K562 (cell line): ENCODE results near the gene ACSS1.

Experiments used
- BHLHE40 ChIP-seq: IDR thresholded peaks from 2 replicates; pipeline ENCODE4 v1.6.1; 2011; ENCODE audit warnings: low read length, improper control_type of control experiment
- CBX2 ChIP-seq: fragments of 200-600 bp; sonication (generic); IDR thresholded peaks from one replicate; pipeline ENCODE4 v1.6.1; 2012; ENCODE audit warnings: mild to moderate bottlenecking, low read length, inconsistent platforms; ENCODE audit not compliant: insufficient read depth, poor library complexity, severe bottlenecking
- EZH2 ChIP-seq: IDR thresholded peaks from 2 replicates; pipeline ENCODE4 v1.6.1; 2012; ENCODE audit warnings: low read depth, mild to moderate bottlenecking, inconsistent platforms, low read length, borderline replicate concordance
- NRF1 ChIP-seq, 2 experiments: fragments of 450-650 bp; IDR thresholded peaks in 1 of 2; conservative IDR thresholded peaks in 1 of 2; 2 replicates each; pipeline ENCODE4 v1.6.1; 2014; ENCODE audit warnings: mild to moderate bottlenecking in 2 of 2
- RFX5 ChIP-seq: IDR thresholded peaks from 2 replicates; pipeline ENCODE4 v1.6.1; 2011; ENCODE audit warnings: low read depth, mild to moderate bottlenecking, improper control_type of control experiment, low read length
- SMAD3 ChIP-seq: fragments of 450-650 bp; formaldehyde crosslinking; conservative IDR thresholded peaks from 2 replicates; pipeline ENCODE4 v1.4.0; 2020; ENCODE audit warnings: mild to moderate bottlenecking
- YBX1 ChIP-seq: fragments of 450-650 bp; IDR thresholded peaks from 2 replicates; pipeline ENCODE4 v1.7.1; 2016; ENCODE audit warnings: mild to moderate bottlenecking
- ZBTB1 ChIP-seq: sonication (generic); formaldehyde crosslinking; IDR thresholded peaks from 2 replicates; pipeline ENCODE4 v1.8.1; 2023; ENCODE audit warnings: missing genetic modification reagents, low read depth, mild to moderate bottlenecking, borderline replicate concordance
- ZNF407 ChIP-seq: fragments of 450-650 bp; IDR thresholded peaks from 2 replicates; pipeline ENCODE4 v1.6.1; 2016; ENCODE audit warnings: low read depth
- TF ChIP-seq, protein P1 (sequence below), 3 experiments: IDR thresholded peaks in 2 of 3; conservative IDR thresholded peaks in 1 of 3; 2 replicates each; pipeline ENCODE4 v1.5.1; 2011 to 2012; ENCODE audit warnings: low read length in 3 of 3, mild to moderate bottlenecking in 3 of 3, control low read depth in 2 of 3, improper control_type of control experiment in 1 of 3, inconsistent platforms in 1 of 3, low read depth in 1 of 3, mixed read lengths in 1 of 3, moderate library complexity in 1 of 3; ENCODE audit not compliant: insufficient read depth in 2 of 3
- TF ChIP-seq, protein P2 (sequence below): fragments of 250-450 bp; sonication (Bioruptor Pico); IDR thresholded peaks from 2 replicates; pipeline ENCODE4 v1.4.0; 2020; ENCODE audit warnings: mild to moderate bottlenecking

DNA sequence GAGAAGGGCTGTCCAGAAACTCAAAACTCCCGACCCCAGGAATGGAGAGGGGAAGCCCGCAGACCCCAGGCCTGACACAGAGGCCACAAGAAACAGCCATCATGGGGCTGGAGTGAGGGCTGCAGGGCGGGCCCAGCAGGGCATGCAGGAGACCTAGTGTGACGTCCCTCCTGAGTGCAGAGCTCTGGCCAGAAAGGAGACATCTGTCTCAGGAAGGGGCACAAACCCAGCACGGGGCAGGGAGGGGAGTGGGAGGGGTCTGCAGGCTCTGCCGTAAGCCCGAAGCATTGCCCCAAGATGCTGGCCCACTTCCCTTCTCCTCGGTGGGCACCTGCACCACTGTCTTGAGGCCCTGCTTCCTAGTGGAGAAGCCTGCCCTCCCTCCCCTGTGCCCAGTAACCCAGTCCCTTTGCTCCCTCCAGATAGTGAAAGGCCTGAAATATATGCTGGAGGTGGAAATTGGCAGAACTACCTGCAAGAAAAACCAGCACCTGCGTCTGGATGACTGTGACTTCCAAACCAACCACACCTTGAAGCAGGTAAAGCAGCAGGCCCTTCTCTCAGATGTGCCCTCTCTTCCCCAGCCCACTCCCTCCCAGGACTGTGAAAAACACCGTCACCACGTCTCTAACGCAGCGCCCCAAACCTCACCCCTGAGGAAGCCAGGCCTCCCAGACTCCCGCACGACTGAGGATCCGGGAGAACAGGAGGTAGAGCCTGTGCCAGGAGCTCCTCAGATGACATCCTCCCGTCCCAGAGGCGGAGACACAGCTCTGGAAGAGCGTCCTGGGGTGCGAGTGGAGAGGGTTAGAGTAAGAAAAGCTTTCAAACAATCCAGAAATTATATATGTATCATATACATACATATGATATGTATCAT is 99.2 kb downstream of the ACSS1 start:
- no peak for TF ChIP-seq NRF1 (conservative IDR thresholded peaks at IDR 0.05 in 1 of 2, IDR thresholded peaks at IDR 0.05 in 1 of 2)
- TF ChIP-seq ZNF407: no peak
- TF ChIP-seq YBX1: no peak
- TF ChIP-seq CBX2: no peak
- no peak for TF ChIP-seq SMAD3 (CRISPR knock-in tag)
- TF ChIP-seq, protein P1, sequence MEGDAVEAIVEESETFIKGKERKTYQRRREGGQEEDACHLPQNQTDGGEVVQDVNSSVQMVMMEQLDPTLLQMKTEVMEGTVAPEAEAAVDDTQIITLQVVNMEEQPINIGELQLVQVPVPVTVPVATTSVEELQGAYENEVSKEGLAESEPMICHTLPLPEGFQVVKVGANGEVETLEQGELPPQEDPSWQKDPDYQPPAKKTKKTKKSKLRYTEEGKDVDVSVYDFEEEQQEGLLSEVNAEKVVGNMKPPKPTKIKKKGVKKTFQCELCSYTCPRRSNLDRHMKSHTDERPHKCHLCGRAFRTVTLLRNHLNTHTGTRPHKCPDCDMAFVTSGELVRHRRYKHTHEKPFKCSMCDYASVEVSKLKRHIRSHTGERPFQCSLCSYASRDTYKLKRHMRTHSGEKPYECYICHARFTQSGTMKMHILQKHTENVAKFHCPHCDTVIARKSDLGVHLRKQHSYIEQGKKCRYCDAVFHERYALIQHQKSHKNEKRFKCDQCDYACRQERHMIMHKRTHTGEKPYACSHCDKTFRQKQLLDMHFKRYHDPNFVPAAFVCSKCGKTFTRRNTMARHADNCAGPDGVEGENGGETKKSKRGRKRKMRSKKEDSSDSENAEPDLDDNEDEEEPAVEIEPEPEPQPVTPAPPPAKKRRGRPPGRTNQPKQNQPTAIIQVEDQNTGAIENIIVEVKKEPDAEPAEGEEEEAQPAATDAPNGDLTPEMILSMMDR (IDR thresholded peaks at IDR 0.05 in 2 of 3, conservative IDR thresholded peaks at IDR 0.05 in 1 of 3; ENCODE audit: insufficient read depth in 2 of 3, low read depth in 1 of 3, low read length in 3 of 3): no peak
- no peak for TF ChIP-seq RFX5
- no peak for TF ChIP-seq ZBTB1 (CRISPR knock-in tag)
- TF ChIP-seq, protein P2, sequence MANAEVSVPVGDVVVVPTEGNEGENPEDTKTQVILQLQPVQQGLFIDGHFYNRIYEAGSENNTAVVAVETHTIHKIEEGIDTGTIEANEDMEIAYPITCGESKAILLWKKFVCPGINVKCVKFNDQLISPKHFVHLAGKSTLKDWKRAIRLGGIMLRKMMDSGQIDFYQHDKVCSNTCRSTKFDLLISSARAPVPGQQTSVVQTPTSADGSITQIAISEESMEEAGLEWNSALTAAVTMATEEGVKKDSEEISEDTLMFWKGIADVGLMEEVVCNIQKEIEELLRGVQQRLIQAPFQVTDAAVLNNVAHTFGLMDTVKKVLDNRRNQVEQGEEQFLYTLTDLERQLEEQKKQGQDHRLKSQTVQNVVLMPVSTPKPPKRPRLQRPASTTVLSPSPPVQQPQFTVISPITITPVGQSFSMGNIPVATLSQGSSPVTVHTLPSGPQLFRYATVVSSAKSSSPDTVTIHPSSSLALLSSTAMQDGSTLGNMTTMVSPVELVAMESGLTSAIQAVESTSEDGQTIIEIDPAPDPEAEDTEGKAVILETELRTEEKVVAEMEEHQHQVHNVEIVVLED: no peak
- no peak for TF ChIP-seq EZH2
- no peak for TF ChIP-seq BHLHE40
